Spleen (tissue), 11 donors: ENCODE results near the gene ATXN1. TPM values are rescaled to one million over a fixed set of nuclear protein-coding genes. Genes with fewer than 3 reads are reported as not detected.
A peak's percentile ranks its signal among the peaks of the same experiment; 100 is the strongest.

Experiments
- DNase-seq: peaks from one replicate; pipeline ENCODE4 v3.0.0-alpha.2; 2020
- H3K27ac ChIP-seq, 8 donors: fragments of 200-600 bp; sonication (generic) in 7 of 8; 1 replicate in 4 of 8; 2 replicates in 4 of 8; pipeline versions ENCODE4 v1.5.0 to v1.8.0; 2016 to 2021; ENCODE audit warnings: inconsistent platforms in 4 of 8, mild to moderate bottlenecking in 4 of 8, moderate library complexity in 1 of 8
- H3K27me3 ChIP-seq, 7 donors: fragments of 200-600 bp; sonication (generic) in 6 of 7; replicated peaks in 1 of 7; 1 replicate in 4 of 7; 2 replicates in 3 of 7; pipeline versions ENCODE4 v1.5.0 to v1.8.0; 2016 to 2021; ENCODE audit warnings: inconsistent platforms in 3 of 7, mild to moderate bottlenecking in 1 of 7
- H3K36me3 ChIP-seq, 6 donors: fragments of 200-600 bp; sonication (generic) in 5 of 6; 1 replicate in 4 of 6; 2 replicates in 2 of 6; pipeline versions ENCODE4 v1.5.0 to v1.8.0; 2016 to 2021; ENCODE audit warnings: inconsistent platforms in 2 of 6
- H3K4me1 ChIP-seq, 6 donors: fragments of 200-600 bp; sonication (generic) in 5 of 6; 1 replicate in 3 of 6; 2 replicates in 3 of 6; pipeline versions ENCODE4 v1.5.0 to v1.8.0; 2016 to 2021; ENCODE audit warnings: inconsistent platforms in 3 of 6
- H3K4me3 ChIP-seq, 8 donors: fragments of 200-600 bp; sonication (generic) in 7 of 8; 1 replicate in 4 of 8; 2 replicates in 4 of 8; pipeline versions ENCODE4 v1.5.0 to v1.8.0; 2016 to 2021; ENCODE audit warnings: inconsistent platforms in 4 of 8, mild to moderate bottlenecking in 4 of 8, moderate library complexity in 2 of 8
- H3K9me3 ChIP-seq, 8 donors: fragments of 200-600 bp; sonication (generic) in 7 of 8; 1 replicate in 4 of 8; 2 replicates in 4 of 8; pipeline versions ENCODE4 v1.5.0 to v1.8.0; 2016 to 2021; ENCODE audit warnings: inconsistent platforms in 4 of 8
- POLR2A ChIP-seq, 3 donors: fragments of 450-650 bp; IDR thresholded peaks; one replicate each; pipeline ENCODE4 v1.5.1; 2017; ENCODE audit warnings: antibody characterized with exemption in 3 of 3, mild to moderate bottlenecking in 1 of 3
- POLR2AphosphoS5 ChIP-seq, 3 donors: sonication (generic); formaldehyde crosslinking; IDR thresholded peaks; one replicate each; pipeline ENCODE4 v1.5.1; 2017; ENCODE audit warnings: antibody characterized with exemption in 3 of 3
- WGBS, 5 donors: extraction: QIAGEN DNeasy Blood & Tissue Kit in 3 of 5; methylation state at CpG; one replicate each; pipeline versions ENCODE4 v1.1.5 to v1.1.7; 2013 to 2018; 5-methylcytosine and 5-hydroxymethylcytosine counted together
- intact Hi-C: fragments of 100-400 bp; cut with DNase I; formaldehyde crosslinking; loops from one replicate; pipeline ENCODE4 v1.15.0; 2023; ENCODE audit warnings: low total_unique reads
- polyA plus RNA-seq, 3 donors: library from polyadenylated mRNA; stranded (reverse); fragments of 200-250 nt; gene quantifications; one replicate each; pipeline ENCODE4 v1.2.1, GENCODE V29; 2013
- total RNA-seq, 7 donors: library from RNA; depleted of rRNA in 3 of 7; stranded (reverse); fragments of >200 nt in 3 of 7; fragmentation: NEBNext Ultra II Directional in 4 of 7; extraction: Animal tissue kit (Norgen Biotek cat#: 25700) in 4 of 7; gene quantifications; one replicate each; pipeline versions ENCODE4 v1.1.0 to v1.2.1, GENCODE V29; 2016 to 2021
- TF ChIP-seq, protein P1 (sequence below), 11 experiments: fragments of 200-600 bp in 7 of 11; fragments of 450-650 bp in 4 of 11; sonication (generic) in 4 of 11; IDR thresholded peaks in 8 of 11; conservative IDR thresholded peaks in 3 of 11; 1 replicate in 7 of 11; 2 replicates in 4 of 11; pipeline versions ENCODE4 v1.4.0 to v1.8.0; 2016 to 2021; ENCODE audit warnings: antibody characterized with exemption in 11 of 11, inconsistent platforms in 4 of 11, mild to moderate bottlenecking in 1 of 11
- donor health status: healthy with polysubstance abuse.
- donor health status: DM: no; HTN: no; CAD: no; lungs with moderate emphysema.
- donor health status: DM: no; HTN: no; CAD: no.
- donor health status: Bipolar disorder and iron deficiency.
- donor health status: healthy.
- donor health status: DM: no; HTN: no; CAD: no.
- donor health status: DM: yes; HTN: yes; CAD: no.

ATXN1 gene
- total and polyA plus RNA-seq, 10 donors: 3.5 to 123 (median 73.9) TPM

DNA sequence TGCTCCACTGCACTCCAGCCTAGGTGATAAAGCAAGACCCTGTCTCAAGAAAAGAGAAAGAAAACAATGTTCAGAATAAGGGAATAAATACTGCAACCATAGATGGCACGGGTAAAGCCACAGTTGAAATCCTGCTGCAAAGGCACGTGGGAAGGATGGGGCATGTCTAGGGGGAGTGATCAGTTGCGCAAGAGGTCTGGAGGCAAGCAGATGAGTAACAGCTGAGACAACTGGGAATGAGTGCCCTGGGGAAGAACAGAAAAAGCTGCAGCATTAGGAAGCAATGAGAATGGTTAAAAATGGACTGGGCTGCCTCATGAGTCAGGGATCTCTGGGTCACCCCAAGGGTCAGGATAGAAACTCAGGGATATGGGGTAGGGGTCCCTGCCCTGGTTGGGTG lies 426.6 kb downstream of the ATXN1 start:
- no peak for DNase-seq
- 49 to 66% (median 53%) methylated on average over 3 of the region's 3 CpGs for WGBS, 5 donors
- H3K36me3 ChIP-seq: no peaks in the 10 kb centered on the region
- H3K4me3 ChIP-seq: no peak overlapping the region
- H3K27me3 ChIP-seq: no peaks in the 10 kb centered on the region
- peak overlapping the region in 1 of 8 donors; percentile 35 for H3K27ac ChIP-seq
- TF ChIP-seq POLR2A (IDR thresholded peaks at IDR 0.05): no peak
- peak in 1 of 3 donors; percentile 61 for TF ChIP-seq POLR2AphosphoS5 (IDR thresholded peaks at IDR 0.05)
- no peaks in the 10 kb centered on the region for H3K9me3 ChIP-seq
- peaks cover 16 to 72% (median 36%) of the 10 kb centered on the region in 6 donors for H3K4me1 ChIP-seq
- intact Hi-C loops: loop anchor here (5.0 kb wide), 2 partner anchors 73 to 438 kb away; no protein-coding TSS in a partner anchor

DNA sequence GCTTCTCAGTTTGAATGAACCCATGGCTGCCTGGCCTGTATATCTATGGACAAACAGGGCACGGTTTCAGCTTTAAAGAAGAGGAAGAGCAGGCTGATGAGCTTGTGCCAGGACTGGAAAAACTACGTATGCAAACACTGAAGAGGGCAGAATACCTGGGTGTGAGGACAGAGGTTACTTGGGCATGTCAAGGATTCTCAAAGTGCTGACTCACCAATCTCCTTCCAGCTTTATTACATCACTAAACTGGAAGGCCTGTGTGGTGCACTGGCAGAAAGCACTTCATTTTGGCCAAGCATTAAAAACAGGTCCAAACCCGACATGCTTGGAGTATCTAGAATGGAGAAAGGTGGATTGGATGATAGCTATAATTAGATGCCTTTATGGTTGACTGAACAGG lies 427.7 kb downstream of the ATXN1 start:
- no peaks in the 10 kb centered on the region for H3K9me3 ChIP-seq
- no peaks in the 10 kb centered on the region for H3K27me3 ChIP-seq
- WGBS, 5 donors: 76 to 89% (median 80%) methylated on average over 3 of the region's 3 CpGs
- H3K27ac ChIP-seq: no peak overlapping the region
- peaks cover 16 to 66% (median 28%) of the 10 kb centered on the region in 6 donors for H3K4me1 ChIP-seq
- no peak for DNase-seq
- intact Hi-C loops: loop anchor here (5.0 kb wide), 2 partner anchors 74 to 439 kb away; no protein-coding TSS in a partner anchor
- H3K4me3 ChIP-seq: no peak overlapping the region
- H3K36me3 ChIP-seq: no peaks in the 10 kb centered on the region
- no peak for TF ChIP-seq POLR2AphosphoS5 (IDR thresholded peaks at IDR 0.05)
- TF ChIP-seq, protein P1, sequence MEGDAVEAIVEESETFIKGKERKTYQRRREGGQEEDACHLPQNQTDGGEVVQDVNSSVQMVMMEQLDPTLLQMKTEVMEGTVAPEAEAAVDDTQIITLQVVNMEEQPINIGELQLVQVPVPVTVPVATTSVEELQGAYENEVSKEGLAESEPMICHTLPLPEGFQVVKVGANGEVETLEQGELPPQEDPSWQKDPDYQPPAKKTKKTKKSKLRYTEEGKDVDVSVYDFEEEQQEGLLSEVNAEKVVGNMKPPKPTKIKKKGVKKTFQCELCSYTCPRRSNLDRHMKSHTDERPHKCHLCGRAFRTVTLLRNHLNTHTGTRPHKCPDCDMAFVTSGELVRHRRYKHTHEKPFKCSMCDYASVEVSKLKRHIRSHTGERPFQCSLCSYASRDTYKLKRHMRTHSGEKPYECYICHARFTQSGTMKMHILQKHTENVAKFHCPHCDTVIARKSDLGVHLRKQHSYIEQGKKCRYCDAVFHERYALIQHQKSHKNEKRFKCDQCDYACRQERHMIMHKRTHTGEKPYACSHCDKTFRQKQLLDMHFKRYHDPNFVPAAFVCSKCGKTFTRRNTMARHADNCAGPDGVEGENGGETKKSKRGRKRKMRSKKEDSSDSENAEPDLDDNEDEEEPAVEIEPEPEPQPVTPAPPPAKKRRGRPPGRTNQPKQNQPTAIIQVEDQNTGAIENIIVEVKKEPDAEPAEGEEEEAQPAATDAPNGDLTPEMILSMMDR (IDR thresholded peaks at IDR 0.05 in 8 of 11, conservative IDR thresholded peaks at IDR 0.05 in 3 of 11): no peak
- no peak for TF ChIP-seq POLR2A (IDR thresholded peaks at IDR 0.05)

DNA sequence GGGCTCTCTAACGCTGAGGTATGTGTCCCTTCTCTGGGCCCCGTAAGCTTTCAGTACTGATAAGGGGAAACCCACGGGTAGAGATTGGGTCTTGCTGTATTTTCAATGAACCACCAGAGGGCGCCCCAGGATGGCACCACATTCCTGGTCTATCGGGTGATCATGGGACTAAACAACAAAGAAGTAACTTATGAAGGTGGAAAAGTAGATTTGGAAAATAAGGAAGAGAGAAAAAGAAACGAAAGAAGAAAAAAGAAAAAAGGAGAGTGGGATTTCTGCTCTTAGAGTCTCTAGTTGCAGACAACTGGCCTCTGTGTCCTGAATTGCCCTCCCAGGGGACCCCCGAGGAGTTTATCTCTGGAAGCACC lies 429.1 kb downstream of the ATXN1 start:
- H3K9me3 ChIP-seq: no peaks in the 10 kb centered on the region
- 8 to 10% (median 9%) methylated on average over 7 of the region's 7 CpGs for WGBS, 5 donors
- intact Hi-C loops: loop anchor here (5.0 kb wide), 2 partner anchors 75 to 440 kb away; no protein-coding TSS in a partner anchor
- H3K4me1 ChIP-seq: peaks cover 16 to 52% (median 20%) of the 10 kb centered on the region in 6 donors
- no peaks in the 10 kb centered on the region for H3K27me3 ChIP-seq
- peak; percentile 91 for DNase-seq
- H3K36me3 ChIP-seq: peaks cover 0 to 14% (median 11%) of the 10 kb centered on the region in 6 donors
- peak overlapping the region in 1 of 8 donors; percentile 34 for H3K4me3 ChIP-seq
- TF ChIP-seq POLR2A (IDR thresholded peaks at IDR 0.05) (no peak), POLR2AphosphoS5 (IDR thresholded peaks at IDR 0.05) (peak in 1 of 3 donors; percentile 28)
- TF ChIP-seq, protein P1 (IDR thresholded peaks at IDR 0.05 in 8 of 11, conservative IDR thresholded peaks at IDR 0.05 in 3 of 11): peak; percentile 62 to 92 (median 88)
- H3K27ac ChIP-seq: peak overlapping the region in 4 of 8 donors; percentile 19 to 49 (median 42)

DNA sequence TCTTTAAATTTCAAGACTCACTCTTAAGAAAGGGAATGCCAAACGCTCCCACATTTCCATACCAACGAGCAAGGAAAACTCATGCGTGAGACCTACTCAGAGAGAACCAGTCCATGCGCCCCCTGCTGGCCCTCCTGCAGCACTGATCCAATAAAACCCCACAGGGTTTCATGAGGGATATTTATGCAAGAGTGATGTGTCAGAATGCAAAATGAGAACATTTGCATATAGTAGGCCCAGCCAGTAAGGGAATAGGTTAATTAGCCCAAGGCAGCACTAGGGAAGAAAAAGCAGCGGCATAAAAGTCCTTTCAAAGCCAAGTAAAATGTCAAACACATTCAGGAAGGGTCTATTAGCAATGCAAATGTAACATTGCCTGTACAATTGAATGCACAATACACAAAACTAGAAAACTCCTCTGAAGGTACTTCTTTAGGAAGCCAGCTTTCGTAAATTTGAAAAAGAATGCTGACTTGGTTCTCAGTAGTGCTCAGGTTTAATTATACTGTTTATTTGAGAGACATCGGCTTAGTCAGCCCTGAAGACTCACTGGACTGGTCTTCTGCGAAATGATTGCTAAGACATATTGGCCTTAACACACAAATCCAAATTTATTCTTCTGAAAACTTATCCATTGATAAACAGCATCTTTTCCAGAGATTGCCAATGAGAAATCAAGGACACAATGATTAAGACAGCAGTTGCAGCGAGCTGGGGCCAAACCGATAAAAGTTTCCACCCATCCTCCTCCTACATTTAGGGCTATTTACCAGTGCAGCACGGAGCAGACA lies 429.7 kb downstream of the ATXN1 start:
- peaks cover 14 to 46% (median 17%) of the 10 kb centered on the region in 6 donors for H3K4me1 ChIP-seq
- DNase-seq: peak; percentile 89
- peaks cover 0 to 20% (median 16%) of the 10 kb centered on the region in 6 donors for H3K36me3 ChIP-seq
- no peak for TF ChIP-seq POLR2A (IDR thresholded peaks at IDR 0.05)
- TF ChIP-seq, protein P1 (IDR thresholded peaks at IDR 0.05 in 8 of 11, conservative IDR thresholded peaks at IDR 0.05 in 3 of 11): peak; percentile 68 to 91 (median 85)
- peak overlapping the region in 4 of 8 donors; percentile 19 to 49 (median 42) for H3K27ac ChIP-seq
- intact Hi-C loops: loop anchor here (5.0 kb wide), 2 partner anchors 76 to 441 kb away; no protein-coding TSS in a partner anchor
- no peaks in the 10 kb centered on the region for H3K27me3 ChIP-seq
- H3K4me3 ChIP-seq: peak overlapping the region in 1 of 8 donors; percentile 34
- 25 to 31% (median 28%) methylated on average over 11 of the region's 11 CpGs for WGBS, 5 donors
- no peaks in the 10 kb centered on the region for H3K9me3 ChIP-seq
